K562 (cell line): Measurements from ENCODE around the gene CCDC106. TPM values are rescaled to one million over a fixed set of nuclear protein-coding genes. Genes with fewer than 3 reads are reported as not detected.

Experiments
- ATAC-seq: fragments of 200-7000 bp; cut with Tn5 transposase; 3 replicates; pipeline ENCODE4 v1.9.1; 2020; ENCODE audit warnings: moderate library complexity
- BruUV-seq: library from RNA; stranded (reverse); fragments of 400-500 nt; replicated peaks from 2 replicates; lab custom pipeline; 2021; lab: Mats Ljungman, UMichigan
- CTCF ChIA-PET: fragments of 300-600 bp; formaldehyde crosslinking; extraction: SDS; loops from one replicate; lab custom pipeline; 2021; ENCODE audit warnings: low intra/inter-chr PET ratio; lab: Yijun Ruan, JAX
- POLR2A ChIA-PET: fragments of 300-600, 350-650 bp; sonication (Branson Sonifier 250); formaldehyde crosslinking; extraction: SDS; loops from one replicate; lab custom pipeline; 2021; ENCODE audit warnings: antibody characterized with exemption, inconsistent platforms; lab: Yijun Ruan, JAX
- DNase-seq, 4 experiments: peaks; one replicate each; pipeline versions ENCODE4 v3.0.0 to v3.0.0-alpha.2; 2011 to 2018; ENCODE audit warnings: low spot score in 3 of 4, mixed read lengths in 3 of 4; ENCODE audit errors: extremely low read depth in 1 of 4
- FAIRE-seq: peaks from 2 replicates; lab custom pipeline; 2011; peaks lifted over from hg19 to GRCh38; lab: Jason Lieb, UNC
- H2AFZ ChIP-seq: 2 replicates; pipeline ENCODE4 v1.6.0; 2011; ENCODE audit warnings: low read depth, low read length, control low read depth, inconsistent platforms
- H3K27ac ChIP-seq: fragments of 200-600 bp; 3 replicates; pipeline ENCODE4 v1.8.0; 2011; ENCODE audit warnings: low read depth, mild to moderate bottlenecking, control low read depth, inconsistent platforms, low read length, moderate library complexity, mixed read lengths; ENCODE audit errors: extremely low read depth
- H3K27me3 ChIP-seq, 2 experiments: fragments of 300-600 bp in 1 of 2; 2 replicates in 1 of 2; 3 replicates in 1 of 2; pipeline versions ENCODE4 v1.6.0 to v1.8.0; 2011; ENCODE audit warnings: inconsistent platforms in 2 of 2, low read length in 2 of 2, mild to moderate bottlenecking in 1 of 2, mixed read lengths in 1 of 2, moderate library complexity in 1 of 2; ENCODE audit not compliant: control insufficient read depth in 2 of 2, insufficient read depth in 2 of 2
- H3K36me3 ChIP-seq: fragments of 300-600 bp; 3 replicates; pipeline ENCODE4 v1.8.0; 2011; ENCODE audit warnings: mild to moderate bottlenecking, low read length, inconsistent platforms; ENCODE audit not compliant: control insufficient read depth, insufficient read depth
- H3K4me1 ChIP-seq, 2 experiments: fragments of 200-600 bp in 1 of 2; replicated peaks in 1 of 2; 2 replicates in 1 of 2; 3 replicates in 1 of 2; pipeline versions ENCODE4 v1.5.1 to v1.8.0; 2011; ENCODE audit warnings: inconsistent platforms in 2 of 2, low read length in 2 of 2, mild to moderate bottlenecking in 1 of 2, mixed read lengths in 1 of 2, moderate library complexity in 1 of 2; ENCODE audit not compliant: control insufficient read depth in 2 of 2, insufficient read depth in 2 of 2
- H3K4me2 ChIP-seq: 2 replicates; pipeline ENCODE4 v1.6.1; 2011; ENCODE audit warnings: low read length, control low read depth, inconsistent platforms, mixed read lengths; ENCODE audit not compliant: insufficient read depth
- H3K4me3 ChIP-seq: fragments of 200-600 bp; sonication (generic), shearing (Covaris generic); 2 replicates; pipeline ENCODE4 v1.5.1; 2016; ENCODE audit warnings: control low read depth, inconsistent platforms
- H3K79me2 ChIP-seq: fragments of 200-600 bp; 3 replicates; pipeline ENCODE4 v1.8.0; 2011; ENCODE audit warnings: low read length, inconsistent platforms; ENCODE audit not compliant: control insufficient read depth, insufficient read depth
- H3K9ac ChIP-seq, 2 experiments: 2 replicates each; pipeline versions ENCODE4 v1.6.0 to v1.6.1; 2011; ENCODE audit warnings: low read depth in 2 of 2, low read length in 2 of 2, control low read depth in 1 of 2, inconsistent platforms in 1 of 2, mild to moderate bottlenecking in 1 of 2, mixed read lengths in 1 of 2; ENCODE audit not compliant: insufficient read depth in 1 of 2
- H3K9me1 ChIP-seq: one replicate; pipeline ENCODE4 v1.6.0; 2011; ENCODE audit warnings: inconsistent platforms, mild to moderate bottlenecking, low read length, moderate library complexity; ENCODE audit not compliant: control insufficient read depth, insufficient read depth
- H3K9me3 ChIP-seq: replicated peaks from 2 replicates; pipeline ENCODE4 v1.5.1; 2011; ENCODE audit warnings: low read depth, low read length, inconsistent platforms; ENCODE audit not compliant: control insufficient read depth, insufficient read depth
- H4K20me1 ChIP-seq: replicated peaks from 2 replicates; pipeline ENCODE4 v1.6.1; 2011; ENCODE audit warnings: low read length, inconsistent platforms, mixed read lengths; ENCODE audit not compliant: control insufficient read depth, insufficient read depth
- ATF2 ChIP-seq: sonication (generic); formaldehyde crosslinking; IDR thresholded peaks from 2 replicates; pipeline ENCODE4 v1.8.1; 2022; ENCODE audit warnings: missing genetic modification reagents
- KAT7 ChIP-seq: sonication (generic); formaldehyde crosslinking; IDR thresholded peaks from 2 replicates; pipeline ENCODE4 v1.8.0; 2022; ENCODE audit warnings: missing genetic modification reagents, mild to moderate bottlenecking, borderline replicate concordance
- KDM5B ChIP-seq: fragments of 200-600 bp; sonication (generic); IDR thresholded peaks from 2 replicates; pipeline ENCODE4 v1.6.1; 2012; ENCODE audit warnings: low read depth, mild to moderate bottlenecking, moderate library complexity, low read length, control low read depth, inconsistent platforms; ENCODE audit not compliant: insufficient replicate concordance
- MAFF ChIP-seq: IDR thresholded peaks from 2 replicates; pipeline ENCODE4 v1.6.1; 2012; ENCODE audit warnings: low read length, improper control_type of control experiment
- MAX ChIP-seq: sonication (generic); formaldehyde crosslinking; IDR thresholded peaks from 2 replicates; pipeline ENCODE4 v1.9.0; 2022; ENCODE audit warnings: mild to moderate bottlenecking, missing genetic modification reagents
- MED1 ChIP-seq: sonication (generic); formaldehyde crosslinking; IDR thresholded peaks from 2 replicates; pipeline ENCODE4 v1.8.1; 2023; ENCODE audit warnings: missing genetic modification reagents, borderline replicate concordance
- MLX ChIP-seq, 2 experiments: fragments of 450-650 bp in 1 of 2; sonication (generic) in 1 of 2; formaldehyde crosslinking; conservative IDR thresholded peaks; 2 replicates each; pipeline versions ENCODE4 v1.4.0 to v1.8.1; 2020 to 2022; ENCODE audit warnings: mild to moderate bottlenecking in 1 of 2, missing genetic modification reagents in 1 of 2
- NRF1 ChIP-seq, 2 experiments: fragments of 450-650 bp; IDR thresholded peaks in 1 of 2; conservative IDR thresholded peaks in 1 of 2; 2 replicates each; pipeline ENCODE4 v1.6.1; 2014; ENCODE audit warnings: mild to moderate bottlenecking in 2 of 2
- OTX1 ChIP-seq: fragments of 450-650 bp; formaldehyde crosslinking; IDR thresholded peaks from 2 replicates; pipeline ENCODE4 v1.4.0; 2022; ENCODE audit warnings: mild to moderate bottlenecking
- SPI1 ChIP-seq: IDR thresholded peaks from 2 replicates; pipeline ENCODE4 v1.6.1; 2011; ENCODE audit warnings: low read depth, low read length, control low read depth, borderline replicate concordance
- TEAD1 ChIP-seq, 2 experiments: fragments of 450-650 bp in 1 of 2; sonication (generic) in 1 of 2; formaldehyde crosslinking; IDR thresholded peaks; 2 replicates each; pipeline versions ENCODE4 v1.4.0 to v1.8.0; 2020 to 2022; ENCODE audit warnings: mild to moderate bottlenecking in 2 of 2, missing genetic modification reagents in 1 of 2
- ZBTB9 ChIP-seq: fragments of 450-650 bp; formaldehyde crosslinking; IDR thresholded peaks from 2 replicates; pipeline ENCODE4 v1.4.0; 2020; ENCODE audit warnings: mild to moderate bottlenecking, moderate library complexity
- ZNF143 ChIP-seq: sonication (generic); formaldehyde crosslinking; IDR thresholded peaks from 2 replicates; pipeline ENCODE4 v1.9.0; 2022; ENCODE audit warnings: mild to moderate bottlenecking, missing genetic modification reagents
- WGBS: fragments of 100-300 bp; shearing (Covaris generic); methylation state at CpG from one replicate; pipeline ENCODE4 v1.1.6; 2016; ENCODE audit warnings: low coverage, mixed read lengths; ENCODE audit not compliant: insufficient coverage; ENCODE audit errors: missing lambda C conversion rate; 5-methylcytosine and 5-hydroxymethylcytosine counted together
- in situ Hi-C: fragments of 300-500 bp; cut with MboI; formaldehyde crosslinking; loops from 4 replicates; pipeline ENCODE4 v1.15.0; 2018; ENCODE audit warnings: inconsistent platforms, mixed read lengths
- intact Hi-C: fragments of 100-400 bp; cut with micrococcal nuclease; formaldehyde crosslinking; loops from 2 replicates; pipeline ENCODE4 v1.14.2; 2022
- polyA plus RNA-seq, 8 experiments: library from polyadenylated mRNA; depleted of rRNA in 4 of 8; stranded (reverse) in 5 of 8; unstranded in 3 of 8; fragments of >200 nt; fragmentation: Nextera tagmentation in 2 of 8; fragmentation: Illumina TruSeq in 1 of 8; extraction: Ambion mirVana in 2 of 8; extraction: Trizol in 1 of 8; gene quantifications; 2 replicates each; pipeline versions ENCODE4 v1.2.1 to v1.2.3, GENCODE V29; 2011 to 2014; ENCODE audit warnings: inconsistent platforms in 1 of 8, missing spikeins in 1 of 8
- total RNA-seq, 7 experiments: library from RNA; depleted of rRNA in 6 of 7; stranded (reverse); fragments of >200 nt in 6 of 7; fragmentation: Illumina TruSeq in 2 of 7; extraction: Trizol in 2 of 7; gene quantifications; 2 replicates each; pipeline versions ENCODE4 v1.2.1 to v1.2.3, GENCODE V29; 2011 to 2021; ENCODE audit warnings: low replicate concordance in 1 of 7

The CCDC106 gene
- total and polyA plus RNA-seq, 9 of the 15 experiments (the other 6 are each of a cell fraction or from before 2014, with no cell fraction given), result 0.10 to 27.5 (median 15.0) TPM; not detected in 1

GRCh38 chr19:55635334-55635717 lies 12.7 kb upstream of the CCDC106 start (continued):
- TF ChIP-seq MLX (CRISPR knock-in tag; conservative IDR thresholded peaks at IDR 0.05), result 0 out of 4 replicates have a peak, but pooled peaks of 1 of the 2 experiments have one; percentile 8
- no peak for TF ChIP-seq MAX (CRISPR knock-in tag)
- 0 out of 2 replicates have a peak, but pooled peaks have one; percentile 10 for TF ChIP-seq ZBTB9 (CRISPR knock-in tag)
- 0 out of 2 replicates have a peak, but pooled peaks have one; percentile 88 for TF ChIP-seq MED1
- TF ChIP-seq MAFF, result no peak

GRCh38 chr19:55635856-55636440 lies 12.1 kb upstream of the CCDC106 start:
- intact Hi-C loops (loop anchor here (10.0 kb wide), 1 partner anchor 491 kb away; the partner anchor contains the start of gene TNNT1), in situ Hi-C loops (loop anchor here (5.0 to 25.0 kb wide), 4 partner anchors 176 to 761 kb away; partner anchors contain the start of genes FCAR, TNNT1 and ZSCAN5A)
- peak overlapping the region; percentile 98 for H3K9ac ChIP-seq
- TF ChIP-seq KAT7 (CRISPR knock-in tag) (0 out of 2 replicates have a peak, but pooled peaks have one; percentile 69), SPI1 (0 out of 2 replicates have a peak, but pooled peaks have one; percentile 8), OTX1 (CRISPR knock-in tag) (peak; percentile 67; the same call in 1 of the 2 replicates), ATF2 (CRISPR knock-in tag) (no peak), ZNF143 (peak; percentile 25; the same call in 1 of the 2 replicates), KDM5B (peak; percentile 12), NRF1 (conservative IDR thresholded peaks at IDR 0.05 in 1 of 2, IDR thresholded peaks at IDR 0.05 in 1 of 2) (no peak), TEAD1 (CRISPR knock-in tag; IDR thresholded peaks at IDR 0.05) (peak in 1 of 2 experiments; percentile 13; a peak in 1 of 4 replicates)

More at GRCh38 chr19:55635856-55636440, 12.1 kb upstream of the CCDC106 start:
- ATAC-seq (no peak), FAIRE-seq (no peak), DNase-seq (no peak)
- WGBS, result 9% methylated on average over 7 of the region's 7 CpGs
- Histone ChIP-seq H3K36me3 (peaks cover 11% of the 10 kb centered on the region; the same call in 2 of the 3 replicates), H4K20me1 (no peaks in the 10 kb centered on the region), H3K4me3 (peak overlapping the region; percentile 88), H3K79me2 (peaks cover 49% of the 10 kb centered on the region), H3K9me3 (0 out of 2 replicates have a peak, but pooled peaks cover 2% of the 10 kb centered on the region), H3K4me1 (peaks cover 26 to 43% of the 10 kb centered on the region in 2 experiments), H3K4me2 (peak overlapping the region; percentile 98), H3K27ac (peak overlapping the region; percentile 92), H3K27me3 (no peaks in the 10 kb centered on the region), H2AFZ (no peak overlapping the region), H3K9me1 (no peaks in the 10 kb centered on the region)
- ChIA-PET CTCF (interaction anchor here (1.0 kb wide), 1 partner anchor 12 kb away, joined by 4 read pairs; the partner anchor contains the start of gene CCDC106), POLR2A (interaction anchor here (0.5 to 1.8 kb wide), 6 partner anchors 10 to 56 kb away, joined by 3 to 18 read pairs (median 3); partner anchors contain the start of gene ZNF784)
- no TSS peak for BruUV-seq
